Cerebellar cortex (tissue), 1 donor: Measurements from ENCODE around the gene TCN2.
"Not testable (repeated sequence)": the region's sequence is repeated elsewhere in the genome, so short reads cannot be mapped to it uniquely, and the experiment has no call there.

ENCODE experiments used
- DNase-seq: peaks from one replicate; pipeline ENCODE4 v3.0.0-alpha.2; 2015; ENCODE audit warnings: low spot score

TCN2 gene

GRCh38 chr22:30648825-30649224 lies 41.9 kb downstream of the TCN2 start:
- no peak for DNase-seq

- DNase-seq: no peak
Observed at GRCh38 chr22:30649430-30650007, 42.5 kb downstream of the TCN2 start.

GRCh38 chr22:30650508-30651116 lies 43.6 kb downstream of the TCN2 start:
- DNase-seq: no peak

- DNase-seq: no peak
Observed at GRCh38 chr22:30652852-30653251, 45.9 kb downstream of the TCN2 start.

GRCh38 chr22:30654361-30654760 lies 47.4 kb downstream of the TCN2 start:
- DNase-seq: no peak

GRCh38 chr22:30655532-30655931 lies 48.6 kb downstream of the TCN2 start:
- DNase-seq: no peak

GRCh38 chr22:30662040-30662439 lies 55.1 kb downstream of the TCN2 start:
- no peak for DNase-seq

- no peak for DNase-seq
Observed at GRCh38 chr22:30664798-30665197, 57.8 kb downstream of the TCN2 start.

GRCh38 chr22:30665266-30665665 lies 58.3 kb downstream of the TCN2 start:
- DNase-seq: no peak

- no peak for DNase-seq
Observed at GRCh38 chr22:30665786-30666185, 58.8 kb downstream of the TCN2 start.

GRCh38 chr22:30667107-30667493 lies 60.1 kb downstream of the TCN2 start:
- DNase-seq: peak; percentile 8

GRCh38 chr22:30667494-30668385 lies 60.8 kb downstream of the TCN2 start, which contains the start of gene DUSP18:
Gene DUSP18, minus strand, starts transcription at chr22:30667875. Its CDS starts 3,872 bp downstream, at chr22:30664003.
- DNase-seq: peak; percentile 91

- DNase-seq: no peak
Observed at GRCh38 chr22:30668386-30668710, 61.4 kb downstream of the TCN2 start.

GRCh38 chr22:30671071-30671470 lies 64.1 kb downstream of the TCN2 start:
- DNase-seq: no peak

GRCh38 chr22:30673136-30673535 lies 66.2 kb downstream of the TCN2 start:
- DNase-seq: no peak

GRCh38 chr22:30674482-30674881 lies 67.5 kb downstream of the TCN2 start:
- DNase-seq: no peak

- DNase-seq: peak; percentile 59
Observed at GRCh38 chr22:30675436-30675835, 68.5 kb downstream of the TCN2 start.

GRCh38 chr22:30676565-30676964 lies 69.6 kb downstream of the TCN2 start:
- not testable (repeated sequence) for DNase-seq
